Fibroblast of mammary gland (primary cell): ENCODE results near the gene KRTAP10-1.
A peak's percentile ranks its signal among the peaks of the same experiment; 100 is the strongest.

ENCODE experiments used
- DNase-seq: peaks from one replicate; pipeline ENCODE4 v3.0.0-alpha.2; 2010; ENCODE audit warnings: low read depth
- H3K4me3 ChIP-seq: 2 replicates; pipeline ENCODE4 v1.5.1; 2011; ENCODE audit warnings: low read depth, mild to moderate bottlenecking, low read length, moderate library complexity; ENCODE audit not compliant: control insufficient read depth
- CTCF ChIP-seq: conservative IDR thresholded peaks from 2 replicates; pipeline ENCODE4 v1.5.1; 2011; ENCODE audit warnings: low read depth, low read length, inconsistent platforms; ENCODE audit not compliant: control insufficient read depth, insufficient read depth

KRTAP10-1 gene

GRCh38 chr21:44499211-44499560, 40.8 kb downstream of the KRTAP10-1 start:
- DNase-seq, result no peak
- TF ChIP-seq CTCF, result no peak
- no peak overlapping the region for H3K4me3 ChIP-seq

- no peak for TF ChIP-seq CTCF
- DNase-seq, result no peak
These were observed 41.5 kb downstream of the KRTAP10-1 start for GRCh38 chr21:44498280-44499210.

GRCh38 chr21:44497703-44498126, 42.3 kb downstream of the KRTAP10-1 start:
- H3K4me3 ChIP-seq, result no peak overlapping the region
- peak; percentile 24 for DNase-seq
- no peak for TF ChIP-seq CTCF

More at GRCh38 chr21:44498280-44499210, 41.5 kb downstream of the KRTAP10-1 start:
- no peak overlapping the region for H3K4me3 ChIP-seq

GRCh38 chr21:44496564-44497550, 43.1 kb downstream of the KRTAP10-1 start:
- TF ChIP-seq CTCF, result no peak

GRCh38 chr21:44495611-44496563, 44.1 kb downstream of the KRTAP10-1 start:
- no peak overlapping the region for H3K4me3 ChIP-seq
- DNase-seq, result no peak
- no peak for TF ChIP-seq CTCF

More at GRCh38 chr21:44496564-44497550, 43.1 kb downstream of the KRTAP10-1 start:
- no peak for DNase-seq
- no peak overlapping the region for H3K4me3 ChIP-seq

- no peak for TF ChIP-seq CTCF
- no peak overlapping the region for H3K4me3 ChIP-seq
- DNase-seq, result no peak
These were observed 45.0 kb downstream of the KRTAP10-1 start for GRCh38 chr21:44494956-44495355.
